Sigmoid colon (tissue), 7 donors: Measurements from ENCODE around the gene MRPL9. TPM values are rescaled to one million over a fixed set of nuclear protein-coding genes. Genes with fewer than 3 reads are reported as not detected.

Experiments
- DNase-seq: peaks from one replicate; pipeline ENCODE4 v3.0.0-alpha.2; 2019
- H3K27ac ChIP-seq, 4 donors: fragments of 200-600 bp; sonication (generic); one replicate each; pipeline ENCODE4 v1.5.1; 2016 to 2019; ENCODE audit warnings: mild to moderate bottlenecking in 1 of 4
- H3K27me3 ChIP-seq, 3 donors: fragments of 200-600 bp; sonication (generic); one replicate each; pipeline ENCODE4 v1.5.1; 2019; ENCODE audit warnings: mild to moderate bottlenecking in 1 of 3
- H3K36me3 ChIP-seq, 4 donors: fragments of 200-600 bp; sonication (generic); one replicate each; pipeline ENCODE4 v1.5.1; 2016 to 2019
- H3K4me1 ChIP-seq, 4 donors: fragments of 200-600 bp; sonication (generic); one replicate each; pipeline ENCODE4 v1.5.1; 2017 to 2019
- H3K4me3 ChIP-seq, 4 donors: fragments of 200-600 bp; sonication (generic); one replicate each; pipeline ENCODE4 v1.5.1; 2017 to 2019; ENCODE audit warnings: mild to moderate bottlenecking in 2 of 4, moderate library complexity in 1 of 4
- H3K9me3 ChIP-seq, 4 donors: fragments of 200-600 bp in 3 of 4; sonication (generic) in 3 of 4; one replicate each; pipeline versions ENCODE4 v1.5.1 to v1.6.1; 2013 to 2019
- CTCF ChIP-seq, 4 experiments: fragments of 450-650 bp in 3 of 4; fragments of 200-600 bp in 1 of 4; IDR thresholded peaks; one replicate each; pipeline ENCODE4 v1.5.1; 2016 to 2019; ENCODE audit warnings: antibody characterized with exemption in 4 of 4, mild to moderate bottlenecking in 3 of 4, moderate library complexity in 2 of 4
- EP300 ChIP-seq, 4 donors: sonication (generic); formaldehyde crosslinking; IDR thresholded peaks; one replicate each; pipeline ENCODE4 v1.6.1; 2017; ENCODE audit warnings: antibody characterized with exemption in 4 of 4
- POLR2A ChIP-seq, 2 donors: fragments of 450-650 bp; IDR thresholded peaks; one replicate each; pipeline ENCODE4 v1.6.1; 2016; ENCODE audit warnings: antibody characterized with exemption in 2 of 2, mild to moderate bottlenecking in 2 of 2, moderate library complexity in 2 of 2
- POLR2AphosphoS5 ChIP-seq, 4 donors: sonication (generic); formaldehyde crosslinking; IDR thresholded peaks; one replicate each; pipeline ENCODE4 v1.6.1; 2017; ENCODE audit warnings: antibody characterized with exemption in 4 of 4
- WGBS, 2 donors: extraction: QIAGEN DNeasy Blood & Tissue Kit; methylation state at CpG; one replicate each; pipeline ENCODE4 v1.1.7; 2013; 5-methylcytosine and 5-hydroxymethylcytosine counted together
- intact Hi-C: fragments of 100-400 bp; cut with DNase I; formaldehyde crosslinking; loops from one replicate; pipeline ENCODE4 v1.15.1; 2023
- polyA plus RNA-seq, 3 donors: library from polyadenylated mRNA; stranded (reverse); fragments of 200-250 nt; gene quantifications; one replicate each; pipeline ENCODE4 v1.2.3, GENCODE V29; 2013
- total RNA-seq, 4 donors: library from RNA; depleted of rRNA; stranded (reverse); fragments of >200 nt; gene quantifications; one replicate each; pipeline ENCODE4 v1.1.0, GENCODE V29; 2016
- donor health status: healthy with polysubstance abuse.
- donor health status: Bipolar disorder and iron deficiency.
- donor health status: healthy.

MRPL9 gene
- total and polyA plus RNA-seq, 7 donors = 47.9 to 68.7 (median 55.8) TPM

DNA sequence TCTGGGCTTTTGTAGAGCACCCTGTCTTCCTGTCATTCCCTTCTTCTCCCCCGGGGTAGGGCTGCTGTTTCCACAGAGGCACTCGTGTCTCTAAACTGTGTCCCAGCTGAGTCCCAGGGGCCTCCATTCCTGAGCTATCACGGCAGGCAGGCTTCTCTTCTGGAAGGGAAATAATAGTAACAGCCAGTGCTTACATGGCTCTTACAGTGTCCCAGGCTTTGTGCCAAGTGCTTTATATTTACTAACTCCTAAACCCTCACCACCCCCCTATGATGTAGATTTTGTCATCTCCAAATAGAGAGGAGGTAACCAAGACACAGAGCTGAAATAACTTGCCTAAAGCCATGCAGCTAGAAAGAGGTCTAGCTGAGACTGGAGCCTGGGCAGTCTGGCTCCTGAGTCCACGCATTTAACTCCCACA is 45.3 kb downstream of the MRPL9 start:
- H3K27me3 ChIP-seq = peaks cover 11 to 35% (median 16%) of the 10 kb centered on the region in 3 donors
- no peak overlapping the region for H3K4me3 ChIP-seq
- intact Hi-C loops = no loop called here
- H3K36me3 ChIP-seq = no peaks in the 10 kb centered on the region
- WGBS, 2 donors = 49 to 62% methylated on average over 4 of the region's 4 CpGs
- H3K9me3 ChIP-seq = no peaks in the 10 kb centered on the region
- no peak for TF ChIP-seq EP300 (IDR thresholded peaks at IDR 0.05)
- no peak for TF ChIP-seq POLR2AphosphoS5 (IDR thresholded peaks at IDR 0.05)
- TF ChIP-seq POLR2A (IDR thresholded peaks at IDR 0.05) = no peak
- TF ChIP-seq CTCF (IDR thresholded peaks at IDR 0.05) = no peak
- no peak for DNase-seq
- no peak overlapping the region for H3K27ac ChIP-seq
- H3K4me1 ChIP-seq = peaks cover 0 to 42% (median 34%) of the 10 kb centered on the region in 4 donors

DNA sequence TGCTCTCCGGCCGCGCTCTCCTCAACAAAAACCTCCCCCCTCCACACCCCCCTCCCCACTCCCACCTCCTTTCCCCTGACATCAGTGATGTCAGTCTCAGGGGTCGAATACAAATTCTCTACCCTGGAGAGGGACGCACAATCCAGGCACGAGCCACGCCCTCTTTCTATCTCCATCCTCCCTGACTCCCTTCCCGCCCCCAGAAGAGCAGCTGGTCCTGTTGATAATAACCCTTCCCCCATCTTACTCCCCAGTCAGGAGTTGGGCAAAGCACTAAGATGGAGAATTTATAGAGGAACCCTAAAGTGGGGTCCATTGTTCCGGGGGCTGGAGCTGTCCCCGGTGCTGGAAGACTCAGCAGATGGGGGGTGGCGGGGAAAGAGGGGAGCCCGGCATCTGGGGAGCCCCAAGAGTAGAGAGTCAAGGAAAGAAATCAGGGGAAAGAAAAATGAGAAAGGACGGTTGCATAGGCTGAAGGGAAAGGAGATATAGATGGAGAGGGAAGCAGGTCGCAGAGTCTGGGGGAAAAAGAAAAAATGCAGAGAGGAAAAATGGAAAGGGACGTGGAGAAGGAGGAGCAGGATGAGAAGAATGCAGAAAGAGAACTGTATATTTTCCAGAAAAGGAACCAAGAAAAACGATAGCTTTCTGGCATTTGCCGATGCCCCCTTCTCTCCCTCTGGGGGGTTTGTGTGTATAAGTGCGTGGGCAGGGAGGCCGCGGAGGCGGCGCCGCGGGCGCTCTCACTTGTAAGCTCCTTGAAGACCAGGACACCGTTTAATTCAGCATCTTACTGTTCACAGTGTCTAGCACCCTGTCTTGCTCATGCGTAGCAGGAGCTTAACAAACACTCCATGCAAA is 46.3 kb downstream of the MRPL9 start, which contains the start of gene CELF3:
CELF3 (minus strand) TSS at position 33 of the 861 bp plus-strand sequence. CDS start 783 bp downstream, outside the sequence.
- no peak for DNase-seq
- H3K27ac ChIP-seq = no peak within 1 kb of the TSS
- H3K36me3 ChIP-seq = no peaks in the 10 kb centered on the region
- no peak for TF ChIP-seq CTCF (IDR thresholded peaks at IDR 0.05)
- TF ChIP-seq EP300 (IDR thresholded peaks at IDR 0.05) = no peak
- no peak for TF ChIP-seq POLR2AphosphoS5 (IDR thresholded peaks at IDR 0.05)
- no peak for TF ChIP-seq POLR2A (IDR thresholded peaks at IDR 0.05)
- H3K27me3 ChIP-seq = peaks cover 11 to 35% (median 16%) of the 10 kb centered on the region in 3 donors
- 17 to 37% methylated on average over 27 of the region's 27 CpGs for WGBS, 2 donors
- no peaks in the 10 kb centered on the region for H3K9me3 ChIP-seq
- intact Hi-C loops = no loop called here
- H3K4me3 ChIP-seq = no peak within 1 kb of the TSS
- peaks cover 0 to 41% (median 34%) of the 10 kb centered on the region in 4 donors for H3K4me1 ChIP-seq

DNA sequence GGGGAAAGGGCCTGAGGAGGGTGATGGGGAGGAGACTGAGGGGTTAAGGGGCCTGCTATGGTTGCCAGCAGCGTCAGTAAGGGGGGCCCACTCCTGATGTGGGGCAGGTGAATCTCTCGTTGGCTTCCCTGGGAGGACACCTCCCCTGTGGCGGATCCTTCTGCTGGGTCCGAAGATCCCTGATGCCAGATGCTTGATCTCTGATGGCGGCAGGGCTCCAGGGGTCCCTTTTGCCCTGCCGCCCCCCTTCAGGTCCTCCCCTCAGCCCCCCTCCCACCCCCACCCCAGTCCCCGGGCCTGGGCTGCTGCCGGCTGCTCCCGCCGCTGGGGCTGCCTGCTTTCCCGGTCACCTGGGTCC is 46.9 kb downstream of the MRPL9 start:
- no peak overlapping the region for H3K27ac ChIP-seq
- H3K27me3 ChIP-seq = peaks cover 11 to 35% (median 16%) of the 10 kb centered on the region in 3 donors
- no peak overlapping the region for H3K4me3 ChIP-seq
- 15 to 40% methylated on average over 11 of the region's 11 CpGs for WGBS, 2 donors
- H3K36me3 ChIP-seq = no peaks in the 10 kb centered on the region
- H3K4me1 ChIP-seq = peaks cover 0 to 34% (median 28%) of the 10 kb centered on the region in 4 donors
- no peaks in the 10 kb centered on the region for H3K9me3 ChIP-seq
- DNase-seq = no peak
- intact Hi-C loops = no loop called here
- TF ChIP-seq POLR2AphosphoS5 (IDR thresholded peaks at IDR 0.05) (no peak), CTCF (IDR thresholded peaks at IDR 0.05) (no peak), EP300 (IDR thresholded peaks at IDR 0.05) (no peak), POLR2A (IDR thresholded peaks at IDR 0.05) (no peak)

GRCh38 chr1:151715726-151716404 is 47.4 kb downstream of the MRPL9 start:
- H3K27ac ChIP-seq = no peak overlapping the region
- WGBS, 2 donors = 49 to 71% methylated on average over 17 of the region's 17 CpGs
- DNase-seq = no peak
- peaks cover 11 to 38% (median 16%) of the 10 kb centered on the region in 3 donors for H3K27me3 ChIP-seq
- intact Hi-C loops = no loop called here
- H3K9me3 ChIP-seq = no peaks in the 10 kb centered on the region
- no peak for TF ChIP-seq POLR2AphosphoS5 (IDR thresholded peaks at IDR 0.05)
- TF ChIP-seq EP300 (IDR thresholded peaks at IDR 0.05) = no peak
- no peak for TF ChIP-seq CTCF (IDR thresholded peaks at IDR 0.05)
- peaks cover 0 to 33% (median 24%) of the 10 kb centered on the region in 4 donors for H3K4me1 ChIP-seq
- no peaks in the 10 kb centered on the region for H3K36me3 ChIP-seq
- no peak overlapping the region for H3K4me3 ChIP-seq
